22Rv1 (cell line): ENCODE results near the gene ZNF621.

Source experiments
- H3K27ac ChIP-seq: fragments of 450-650 bp; 2 replicates; pipeline ENCODE4 v1.5.1; 2017
- CTCF ChIP-seq: fragments of 450-650 bp; IDR thresholded peaks from 2 replicates; pipeline ENCODE4 v1.5.1; 2017; ENCODE audit warnings: mild to moderate bottlenecking
- ZFX ChIP-seq: fragments of 450-650 bp; IDR thresholded peaks from 2 replicates; pipeline ENCODE4 v1.6.1; 2017; ENCODE audit warnings: antibody characterized with exemption, borderline replicate concordance

ZNF621 gene

GRCh38 chr3:40516201-40516600 is 8.6 kb upstream of the ZNF621 start:
- H3K27ac ChIP-seq: no peak overlapping the region
- TF ChIP-seq CTCF (no peak), ZFX (no peak)

GRCh38 chr3:40518067-40518466 is 6.7 kb upstream of the ZNF621 start:
- H3K27ac ChIP-seq: no peak overlapping the region
- no peak for TF ChIP-seq CTCF
- TF ChIP-seq ZFX: no peak

- no peak overlapping the region for H3K27ac ChIP-seq
- TF ChIP-seq CTCF: no peak
- TF ChIP-seq ZFX: no peak
These were observed 5.9 kb upstream of the ZNF621 start for GRCh38 chr3:40518848-40519247.

- H3K27ac ChIP-seq: no peak overlapping the region
- TF ChIP-seq CTCF (no peak), ZFX (no peak)
These were observed 3.5 kb upstream of the ZNF621 start for GRCh38 chr3:40521254-40521653.

GRCh38 chr3:40523781-40524180 is 979 bp upstream of the ZNF621 start:
- no peak for TF ChIP-seq CTCF
- TF ChIP-seq ZFX: no peak

GRCh38 chr3:40524222-40524567 is 565 bp upstream of the ZNF621 start:
- TF ChIP-seq CTCF: no peak
- no peak for TF ChIP-seq ZFX
- peak overlapping the region; percentile 88 for H3K27ac ChIP-seq

More at GRCh38 chr3:40523781-40524180, 979 bp upstream of the ZNF621 start:
- peak overlapping the region; percentile 88 for H3K27ac ChIP-seq

GRCh38 chr3:40528426-40528825 is 3.7 kb downstream of the ZNF621 start:
- no peak for TF ChIP-seq CTCF
- TF ChIP-seq ZFX: no peak
- no peak overlapping the region for H3K27ac ChIP-seq
